ENCODE results near the gene TTLL11.

GRCh38 chr9:121983736-121984135, 109.4 kb downstream of the TTLL11 start:
- TF ChIP-seq RXRA (IDR thresholded peaks at IDR 0.05; ENCODE audit: insufficient read depth, low read depth, low read length) (no peak), RBBP5 (IDR thresholded peaks at IDR 0.05; ENCODE audit: borderline replicate concordance, low read depth, low read length) (no peak), CBX8 (IDR thresholded peaks at IDR 0.05; ENCODE audit: borderline replicate concordance, low read depth, low read length) (no peak)

Data from H1 (cell line).